HL-60 (cell line): Measurements from ENCODE around the gene EXOC2.

Source experiments
- DNase-seq, 2 experiments: peaks; one replicate each; pipeline ENCODE4 v3.0.0-alpha.2; 2010 to 2020; ENCODE audit warnings: low read depth in 1 of 2, low spot score in 1 of 2
- H3K27ac ChIP-seq: fragments of 250-450 bp; sonication (Bioruptor Pico); replicated peaks from 2 replicates; pipeline ENCODE4 v1.5.1; 2020; ENCODE audit warnings: mild to moderate bottlenecking, moderate library complexity
- H3K27me3 ChIP-seq: fragments of 250-450 bp; sonication (Bioruptor Pico); 2 replicates; pipeline ENCODE4 v1.5.1; 2021; ENCODE audit warnings: mild to moderate bottlenecking, moderate library complexity; ENCODE audit not compliant: insufficient read depth, poor library complexity, severe bottlenecking
- H3K4me3 ChIP-seq: replicated peaks from 2 replicates; pipeline ENCODE4 v1.5.1; 2011; ENCODE audit warnings: mild to moderate bottlenecking, control low read depth, low read length; ENCODE audit not compliant: insufficient read depth
- CTCF ChIP-seq: IDR thresholded peaks from one replicate; pipeline ENCODE4 v1.5.1; 2011; ENCODE audit warnings: low read length, control low read depth, inconsistent platforms; ENCODE audit not compliant: insufficient read depth
- GABPA ChIP-seq: IDR thresholded peaks from 2 replicates; pipeline ENCODE4 v1.6.1; 2012; ENCODE audit warnings: low read depth
- POLR2AphosphoS5 ChIP-seq: IDR thresholded peaks from 2 replicates; pipeline ENCODE4 v1.6.1; 2012; ENCODE audit warnings: low read depth
- REST ChIP-seq: IDR thresholded peaks from 2 replicates; pipeline ENCODE4 v1.6.1; 2012; ENCODE audit warnings: low read depth; ENCODE audit not compliant: insufficient replicate concordance
- SPI1 ChIP-seq: IDR thresholded peaks from 2 replicates; pipeline ENCODE4 v1.6.1; 2012; ENCODE audit warnings: low read depth, mild to moderate bottlenecking, borderline replicate concordance

The EXOC2 gene

GRCh38 chr6:528989-529388 lies 163.9 kb downstream of the EXOC2 start:
- Histone ChIP-seq H3K27ac (no peak overlapping the region), H3K4me3 (no peak overlapping the region), H3K27me3 (no peaks in the 10 kb centered on the region)
- no peak for TF ChIP-seq POLR2AphosphoS5
- TF ChIP-seq REST: no peak
- no peak for TF ChIP-seq CTCF
- TF ChIP-seq SPI1: no peak
- no peak for TF ChIP-seq GABPA
- DNase-seq: no peak

- H3K27me3 ChIP-seq: no peaks in the 10 kb centered on the region
- H3K27ac ChIP-seq: no peak overlapping the region
- no peak for DNase-seq
- H3K4me3 ChIP-seq: no peak overlapping the region
- TF ChIP-seq POLR2AphosphoS5: no peak
- no peak for TF ChIP-seq SPI1
- no peak for TF ChIP-seq REST
- TF ChIP-seq GABPA: no peak
- TF ChIP-seq CTCF: no peak
Observed at GRCh38 chr6:527989-528673, 164.8 kb downstream of the EXOC2 start.

- H3K27me3 ChIP-seq: no peaks in the 10 kb centered on the region
- DNase-seq: no peak
- H3K27ac ChIP-seq: no peak overlapping the region
- TF ChIP-seq CTCF: no peak
- TF ChIP-seq SPI1: no peak
- TF ChIP-seq GABPA: no peak
- no peak for TF ChIP-seq REST
- TF ChIP-seq POLR2AphosphoS5: no peak
- H3K4me3 ChIP-seq: no peak overlapping the region
Observed at GRCh38 chr6:524803-525202, 168.1 kb downstream of the EXOC2 start.
